ENCODE measurements around the gene ZHX3.
"Not testable (repeated sequence)": the region's sequence is repeated elsewhere in the genome, so short reads cannot be mapped to it uniquely, and the experiment has no call there.

DNA sequence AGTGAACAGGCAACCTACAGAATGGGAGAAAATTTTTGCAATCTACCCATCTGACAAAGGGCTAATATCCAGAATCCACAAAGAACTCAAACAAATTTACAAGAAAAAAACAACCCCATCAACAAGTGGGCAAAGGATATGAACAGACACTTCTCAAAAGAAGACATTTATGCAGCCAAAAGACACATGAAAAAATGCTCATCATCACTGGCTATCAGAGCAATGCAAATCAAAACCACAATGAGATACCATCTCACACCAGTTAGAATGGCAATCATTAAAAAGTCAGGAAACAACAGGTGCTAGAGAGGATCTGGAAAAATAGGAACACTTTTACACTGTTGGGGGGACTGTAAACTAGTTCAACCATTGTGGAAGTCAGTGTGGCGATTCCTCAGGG, 80.7 kb downstream of the ZHX3 start:
- TF ChIP-seq, protein P1, sequence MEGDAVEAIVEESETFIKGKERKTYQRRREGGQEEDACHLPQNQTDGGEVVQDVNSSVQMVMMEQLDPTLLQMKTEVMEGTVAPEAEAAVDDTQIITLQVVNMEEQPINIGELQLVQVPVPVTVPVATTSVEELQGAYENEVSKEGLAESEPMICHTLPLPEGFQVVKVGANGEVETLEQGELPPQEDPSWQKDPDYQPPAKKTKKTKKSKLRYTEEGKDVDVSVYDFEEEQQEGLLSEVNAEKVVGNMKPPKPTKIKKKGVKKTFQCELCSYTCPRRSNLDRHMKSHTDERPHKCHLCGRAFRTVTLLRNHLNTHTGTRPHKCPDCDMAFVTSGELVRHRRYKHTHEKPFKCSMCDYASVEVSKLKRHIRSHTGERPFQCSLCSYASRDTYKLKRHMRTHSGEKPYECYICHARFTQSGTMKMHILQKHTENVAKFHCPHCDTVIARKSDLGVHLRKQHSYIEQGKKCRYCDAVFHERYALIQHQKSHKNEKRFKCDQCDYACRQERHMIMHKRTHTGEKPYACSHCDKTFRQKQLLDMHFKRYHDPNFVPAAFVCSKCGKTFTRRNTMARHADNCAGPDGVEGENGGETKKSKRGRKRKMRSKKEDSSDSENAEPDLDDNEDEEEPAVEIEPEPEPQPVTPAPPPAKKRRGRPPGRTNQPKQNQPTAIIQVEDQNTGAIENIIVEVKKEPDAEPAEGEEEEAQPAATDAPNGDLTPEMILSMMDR (IDR thresholded peaks at IDR 0.05), result not testable (repeated sequence)
- not testable (repeated sequence) for TF ChIP-seq POLR2A (IDR thresholded peaks at IDR 0.05)
